Mesodermal cell (in vitro differentiated cells): ENCODE measurements around the gene MC3R.

Experiments
- H3K27ac ChIP-seq: 2 replicates; pipeline ENCODE4 v1.7.0; 2013; ENCODE audit warnings: mild to moderate bottlenecking, low read depth, low read length, moderate library complexity; ENCODE audit not compliant: severe bottlenecking
- H3K36me3 ChIP-seq: 2 replicates; pipeline ENCODE4 v1.7.1; 2013; ENCODE audit warnings: mild to moderate bottlenecking, low read length, moderate library complexity; ENCODE audit not compliant: control insufficient read depth, insufficient read depth
- H3K4me1 ChIP-seq: one replicate; pipeline ENCODE4 v1.7.1; 2013; ENCODE audit warnings: mild to moderate bottlenecking, low read length; ENCODE audit not compliant: insufficient read depth, control insufficient read depth, poor library complexity, severe bottlenecking
- H3K4me3 ChIP-seq: 2 replicates; pipeline ENCODE4 v1.7.0; 2013; ENCODE audit warnings: low read length, control low read depth, mild to moderate bottlenecking; ENCODE audit not compliant: insufficient read depth, poor library complexity, severe bottlenecking; ENCODE audit errors: extremely low read depth
- H3K9me3 ChIP-seq: 2 replicates; pipeline ENCODE4 v1.7.1; 2013; ENCODE audit warnings: mild to moderate bottlenecking, low read length, moderate library complexity; ENCODE audit not compliant: control insufficient read depth
- WGBS, 2 experiments: methylation state at CpG; one replicate each; pipeline ENCODE4 v1.1.5; 2013; ENCODE audit warnings: missing lambda C conversion rate in 2 of 2; ENCODE audit not compliant: insufficient coverage in 2 of 2; 5-methylcytosine and 5-hydroxymethylcytosine counted together

MC3R gene

GRCh38 chr20:56299362-56299761 lies 50.8 kb downstream of the MC3R start:
- H3K27ac ChIP-seq, result no peak overlapping the region
- peaks cover 50% of the 10 kb centered on the region for H3K9me3 ChIP-seq
- H3K4me1 ChIP-seq, result no peaks in the 10 kb centered on the region
- H3K36me3 ChIP-seq, result no peaks in the 10 kb centered on the region
- no CpG with 5 or more reads among the region's 1 CpG for WGBS, 2 experiments
- no peak overlapping the region for H3K4me3 ChIP-seq
